Activated naive CD8-positive, alpha-beta T cell (primary cell): ENCODE results near the gene SLX1A.
"Not testable (repeated sequence)": the region's sequence is repeated elsewhere in the genome, so short reads cannot be mapped to it uniquely, and the experiment has no call there.

ENCODE experiments used
- H3K27ac Mint-ChIP-seq: one replicate; pipeline ENCODE4 v1.8.0; 2021; ENCODE audit warnings: mixed read lengths
- H3K27me3 Mint-ChIP-seq: one replicate; pipeline ENCODE4 v1.8.0; 2021; ENCODE audit warnings: mixed read lengths
- H3K36me3 Mint-ChIP-seq: one replicate; pipeline ENCODE4 v1.8.0; 2021; ENCODE audit warnings: mixed read lengths
- H3K4me1 Mint-ChIP-seq: one replicate; pipeline ENCODE4 v1.8.0; 2021; ENCODE audit warnings: low read depth, mixed read lengths
- H3K4me3 Mint-ChIP-seq: one replicate; pipeline ENCODE4 v1.8.0; 2021; ENCODE audit warnings: mild to moderate bottlenecking, mixed read lengths
- H3K9me3 Mint-ChIP-seq: one replicate; pipeline ENCODE4 v1.8.0; 2021; ENCODE audit warnings: low read depth, mixed read lengths

SLX1A gene

GRCh38 chr16:30193098-30193497 is 577 bp upstream of the SLX1A start:
- H3K4me1 Mint-ChIP-seq, H3K4me3 Mint-ChIP-seq, H3K27ac Mint-ChIP-seq, H3K9me3 Mint-ChIP-seq, H3K36me3 Mint-ChIP-seq, H3K27me3 Mint-ChIP-seq: not testable (repeated sequence)

GRCh38 chr16:30194172-30194925 is 674 bp downstream of the SLX1A start:
- not testable (repeated sequence) for H3K36me3 Mint-ChIP-seq, H3K9me3 Mint-ChIP-seq, H3K4me1 Mint-ChIP-seq, H3K27me3 Mint-ChIP-seq, H3K4me3 Mint-ChIP-seq, H3K27ac Mint-ChIP-seq

GRCh38 chr16:30197001-30197400 is 3.3 kb downstream of the SLX1A start:
- H3K4me1 Mint-ChIP-seq, H3K9me3 Mint-ChIP-seq, H3K27ac Mint-ChIP-seq, H3K36me3 Mint-ChIP-seq, H3K4me3 Mint-ChIP-seq, H3K27me3 Mint-ChIP-seq: not testable (repeated sequence)

GRCh38 chr16:30199049-30199448 is 5.4 kb downstream of the SLX1A start, which contains the start of gene SULT1A3:
SULT1A3 (plus strand) TSS chr16:30199255; CDS start chr16:30200729, 1,474 bp downstream.
- H3K9me3 Mint-ChIP-seq, H3K4me1 Mint-ChIP-seq, H3K36me3 Mint-ChIP-seq, H3K4me3 Mint-ChIP-seq, H3K27me3 Mint-ChIP-seq, H3K27ac Mint-ChIP-seq: not testable (repeated sequence)

GRCh38 chr16:30199608-30200343 is 6.1 kb downstream of the SLX1A start:
- not testable (repeated sequence) for H3K27ac Mint-ChIP-seq, H3K4me3 Mint-ChIP-seq, H3K36me3 Mint-ChIP-seq, H3K27me3 Mint-ChIP-seq, H3K9me3 Mint-ChIP-seq, H3K4me1 Mint-ChIP-seq

GRCh38 chr16:30205541-30206236 is 12.0 kb downstream of the SLX1A start:
- H3K27me3 Mint-ChIP-seq, H3K9me3 Mint-ChIP-seq, H3K4me3 Mint-ChIP-seq, H3K4me1 Mint-ChIP-seq, H3K36me3 Mint-ChIP-seq, H3K27ac Mint-ChIP-seq: not testable (repeated sequence)

GRCh38 chr16:30206252-30206651 is 12.6 kb downstream of the SLX1A start:
- H3K27ac Mint-ChIP-seq, H3K36me3 Mint-ChIP-seq, H3K4me3 Mint-ChIP-seq, H3K27me3 Mint-ChIP-seq, H3K9me3 Mint-ChIP-seq, H3K4me1 Mint-ChIP-seq: not testable (repeated sequence)

- not testable (repeated sequence) for H3K4me3 Mint-ChIP-seq, H3K4me1 Mint-ChIP-seq, H3K27me3 Mint-ChIP-seq, H3K9me3 Mint-ChIP-seq, H3K27ac Mint-ChIP-seq, H3K36me3 Mint-ChIP-seq
Observed at GRCh38 chr16:30207063-30207704, 13.5 kb downstream of the SLX1A start.

- not testable (repeated sequence) for H3K4me1 Mint-ChIP-seq, H3K9me3 Mint-ChIP-seq, H3K27ac Mint-ChIP-seq, H3K4me3 Mint-ChIP-seq, H3K36me3 Mint-ChIP-seq, H3K27me3 Mint-ChIP-seq
Observed at GRCh38 chr16:30209032-30209431, 15.4 kb downstream of the SLX1A start.

- H3K36me3 Mint-ChIP-seq, H3K27me3 Mint-ChIP-seq, H3K4me3 Mint-ChIP-seq, H3K27ac Mint-ChIP-seq, H3K9me3 Mint-ChIP-seq, H3K4me1 Mint-ChIP-seq: not testable (repeated sequence)
Observed at GRCh38 chr16:30211414-30211813, 17.7 kb downstream of the SLX1A start.

- not testable (repeated sequence) for H3K4me1 Mint-ChIP-seq, H3K27ac Mint-ChIP-seq, H3K4me3 Mint-ChIP-seq, H3K36me3 Mint-ChIP-seq, H3K27me3 Mint-ChIP-seq, H3K9me3 Mint-ChIP-seq
Observed at GRCh38 chr16:30217082-30217481, 23.4 kb downstream of the SLX1A start.
